NCI-H128 (cell line): ENCODE measurements around the gene CSRP3.
"Not testable (repeated sequence)": the region's sequence is repeated elsewhere in the genome, so short reads cannot be mapped to it uniquely, and the experiment has no call there.

ENCODE experiments used
- DNase-seq: peaks from one replicate; lab custom pipeline; 2025; ENCODE audit not compliant: unreplicated experiment; lab: John Stamatoyannopoulos, UW

CSRP3 gene

DNA sequence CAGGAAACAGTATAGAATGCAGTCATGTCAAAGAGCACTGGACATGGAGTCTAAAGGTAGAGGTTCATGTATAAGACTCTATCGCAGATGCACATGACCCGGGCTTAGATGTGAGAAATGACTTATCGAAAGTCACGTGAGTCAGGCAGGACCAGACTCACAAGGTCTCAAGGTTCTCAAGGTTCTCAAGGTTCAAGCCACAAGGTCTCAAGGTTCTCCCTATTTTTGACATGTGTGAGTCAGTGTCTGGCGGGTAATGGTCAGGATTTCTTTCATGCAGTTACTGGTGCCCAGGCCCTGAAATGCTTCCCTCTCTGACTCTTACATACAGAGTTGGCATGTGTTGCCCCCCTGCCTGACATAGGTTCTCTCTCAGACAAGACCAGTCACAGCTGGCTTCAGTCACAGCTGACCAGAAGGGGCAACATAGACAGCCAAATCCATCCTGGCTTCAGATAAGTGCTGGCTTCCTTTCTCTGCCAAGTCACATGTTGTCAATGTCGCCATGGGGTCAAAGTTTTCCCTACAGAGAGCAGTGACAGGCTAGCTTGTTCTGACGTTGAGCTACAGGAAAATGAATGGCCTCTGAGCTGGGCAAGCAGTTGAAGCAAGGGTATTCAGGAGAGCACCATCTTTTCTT, 10.1 kb downstream of the CSRP3 start:
- no peak for DNase-seq

DNA sequence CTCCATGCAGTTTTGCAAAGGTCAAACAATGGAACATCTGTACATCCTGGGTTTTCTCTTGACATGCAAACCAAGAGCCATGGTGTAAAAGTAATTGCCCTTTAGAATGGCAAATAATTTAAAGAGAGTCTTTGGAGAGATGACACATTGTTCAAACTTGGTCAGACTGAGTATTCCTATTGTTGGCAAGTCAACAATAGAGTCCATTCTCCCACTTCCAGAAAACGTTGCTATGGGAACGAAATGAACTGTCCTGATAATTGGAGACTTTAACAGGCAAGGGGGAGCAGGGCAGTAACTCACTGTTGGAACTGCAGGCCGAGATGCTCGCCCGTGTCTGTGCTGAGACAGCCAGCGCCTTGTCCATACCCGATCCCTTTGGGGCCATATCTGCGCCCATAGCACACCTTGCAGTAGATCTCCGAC, 13.9 kb downstream of the CSRP3 start:
- no peak for DNase-seq

- no peak for DNase-seq
Observed at GRCh38 chr11:19187114-19187832, 14.5 kb downstream of the CSRP3 start.

DNA sequence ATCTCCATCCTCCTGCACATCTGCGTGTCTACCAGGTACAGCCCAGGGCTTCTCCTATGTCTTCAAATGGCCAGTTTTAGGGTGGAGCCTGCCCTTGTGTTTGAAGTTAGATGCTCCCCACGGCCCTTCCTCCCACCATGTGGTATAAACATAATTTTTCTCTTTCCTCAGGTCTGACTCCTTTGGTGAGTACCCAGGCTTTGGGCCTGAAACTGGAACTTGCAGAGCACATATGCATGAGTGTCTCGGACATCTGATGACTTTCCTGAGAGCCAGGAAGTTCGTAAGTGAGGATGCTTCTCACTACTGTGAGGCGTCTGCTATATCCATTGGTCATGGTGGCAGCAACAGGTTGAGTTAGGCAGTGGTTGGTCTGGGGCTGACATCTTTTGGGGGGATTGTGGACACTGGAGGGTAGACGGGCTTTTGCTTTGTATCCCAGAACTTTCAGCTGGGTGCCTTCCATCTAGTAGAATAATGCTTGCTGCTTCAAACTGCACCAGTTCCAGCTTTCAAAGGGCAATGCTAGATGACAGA, 16.2 kb downstream of the CSRP3 start:
- DNase-seq: no peak

- DNase-seq: no peak
Observed at GRCh38 chr11:19185036-19185435, 16.7 kb downstream of the CSRP3 start.

DNA sequence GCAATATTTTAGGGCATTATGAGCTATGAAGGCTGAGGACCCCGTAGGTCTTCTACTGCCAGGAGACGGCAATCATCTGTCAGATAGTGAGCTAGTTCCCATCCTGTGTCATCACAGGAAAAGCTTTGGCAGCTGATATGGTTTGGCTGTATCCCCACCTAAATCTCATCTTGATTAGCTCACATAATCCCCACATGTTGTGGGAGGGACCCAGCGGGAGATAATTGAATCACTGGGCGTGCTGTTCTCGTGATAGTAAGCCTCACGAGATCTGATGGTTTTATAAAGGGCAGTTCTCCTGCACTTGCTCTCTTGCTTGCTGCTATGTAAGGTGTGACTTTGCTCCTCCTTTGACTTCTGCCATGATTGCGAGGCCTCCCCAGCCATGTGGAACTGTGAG, 18.1 kb downstream of the CSRP3 start:
- DNase-seq: no peak

DNA sequence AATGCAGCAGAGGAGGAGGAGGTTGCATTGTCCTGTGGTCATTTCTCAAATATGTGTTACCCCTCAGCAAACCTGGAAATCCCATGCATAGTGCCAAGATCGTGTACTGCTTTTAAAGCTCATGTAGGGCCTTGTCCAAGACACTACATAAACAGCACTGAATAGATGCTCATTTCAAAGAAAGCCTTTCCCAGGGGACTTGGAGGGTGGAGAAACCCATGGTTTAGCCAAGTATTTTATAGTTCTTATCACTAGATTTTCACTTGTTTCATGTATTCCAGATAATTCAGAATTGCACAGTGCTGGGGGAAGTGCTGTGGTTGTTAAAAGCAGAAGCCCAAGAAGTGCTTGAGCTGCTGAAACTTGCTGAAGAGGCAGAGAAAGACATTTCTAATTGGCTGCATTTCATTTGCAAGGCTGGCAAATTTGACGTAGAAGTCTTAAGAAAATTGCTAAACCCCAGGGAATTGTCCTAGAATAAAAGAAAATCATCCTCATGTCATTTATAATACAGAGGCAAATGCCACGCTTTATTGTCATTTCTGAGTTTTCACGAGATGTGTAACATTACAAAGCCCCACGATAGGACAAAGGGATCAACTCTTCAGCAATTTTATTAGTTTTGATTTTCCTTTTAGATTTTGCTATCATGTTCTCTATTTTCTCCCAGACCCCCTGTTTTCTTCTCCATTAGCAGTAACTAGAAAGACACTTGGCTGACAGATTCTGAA, 20.1 kb downstream of the CSRP3 start:
- DNase-seq: no peak

DNA sequence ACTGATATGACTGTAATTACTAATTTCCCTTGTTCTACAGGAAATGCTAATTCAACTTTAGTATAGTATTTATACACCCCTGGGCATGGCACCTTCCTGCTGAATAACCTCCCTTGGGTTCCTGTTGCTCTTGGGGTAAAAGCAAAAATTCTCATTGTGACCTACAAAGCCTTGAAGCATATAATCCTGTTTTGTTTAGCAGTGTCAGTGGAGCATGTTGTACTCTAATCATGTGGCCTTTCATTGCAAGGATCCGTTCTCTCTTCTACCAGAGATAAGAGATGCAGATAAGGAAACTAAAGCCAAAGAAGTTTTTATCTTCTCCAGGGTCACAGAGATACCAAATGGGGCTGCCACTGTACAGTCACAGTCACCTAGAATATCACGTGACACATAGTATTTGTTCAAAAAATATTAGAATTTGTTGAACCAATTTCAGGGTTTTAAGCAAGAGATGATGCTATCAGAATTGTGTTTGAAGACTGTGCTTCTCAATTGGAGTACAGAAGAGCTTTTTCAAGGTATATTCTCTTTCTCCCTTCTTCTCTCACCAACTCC, 25.1 kb downstream of the CSRP3 start:
- DNase-seq: no peak

GRCh38 chr11:19173964-19174638, 27.7 kb downstream of the CSRP3 start:
- DNase-seq: no peak

DNA sequence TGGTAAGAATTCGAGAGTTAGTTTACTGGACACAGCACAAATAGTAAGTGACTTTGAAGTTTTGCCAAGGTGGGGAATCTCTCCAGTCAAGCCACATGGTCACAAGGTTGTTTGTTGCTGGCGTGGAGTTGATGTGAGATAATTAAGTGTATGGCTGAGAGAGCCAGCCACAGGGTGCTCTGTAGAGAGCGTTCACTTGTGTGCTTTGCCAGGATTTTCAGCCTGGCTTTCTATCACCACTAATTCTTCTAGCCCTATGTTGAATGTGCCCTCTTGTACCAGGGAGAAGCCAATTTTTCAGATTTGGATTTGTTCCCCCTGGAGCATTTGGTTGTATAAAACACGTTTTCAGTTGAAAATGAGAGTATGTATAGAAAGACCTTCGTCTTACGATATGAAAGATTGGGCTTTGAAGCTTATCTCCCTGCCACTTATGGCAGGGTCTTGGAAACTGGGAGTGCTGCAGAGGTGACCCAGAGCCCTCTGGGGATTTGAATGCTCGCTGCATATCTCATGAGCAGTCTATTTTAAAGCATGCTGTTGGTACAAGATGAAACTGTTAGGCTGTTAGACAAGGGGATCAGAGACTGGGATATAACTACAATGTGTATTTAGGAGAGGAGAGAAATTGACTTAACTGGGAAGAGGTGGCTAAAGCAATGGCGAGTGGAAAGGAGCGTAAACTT, 28.6 kb downstream of the CSRP3 start:
- no peak for DNase-seq

DNA sequence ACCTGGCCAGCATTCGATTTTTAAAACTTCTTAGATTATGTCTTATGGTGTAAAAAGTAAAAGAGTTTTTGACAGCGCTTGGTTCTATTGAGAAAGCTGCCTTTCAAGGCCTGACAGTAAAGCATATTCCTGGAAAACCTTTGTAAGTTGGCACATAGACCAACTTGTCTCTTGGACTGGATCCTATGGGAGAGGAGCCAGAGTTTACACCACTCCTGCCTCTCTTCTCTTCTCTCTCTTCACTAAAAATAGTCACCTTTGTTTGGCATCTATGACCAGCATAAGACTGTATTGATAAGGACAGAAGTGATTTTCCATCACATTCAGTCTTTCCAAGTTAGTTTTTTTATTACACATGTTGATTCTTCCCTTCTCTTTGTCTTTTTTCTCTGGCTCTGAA, 33.7 kb downstream of the CSRP3 start:
- no peak for DNase-seq

DNA sequence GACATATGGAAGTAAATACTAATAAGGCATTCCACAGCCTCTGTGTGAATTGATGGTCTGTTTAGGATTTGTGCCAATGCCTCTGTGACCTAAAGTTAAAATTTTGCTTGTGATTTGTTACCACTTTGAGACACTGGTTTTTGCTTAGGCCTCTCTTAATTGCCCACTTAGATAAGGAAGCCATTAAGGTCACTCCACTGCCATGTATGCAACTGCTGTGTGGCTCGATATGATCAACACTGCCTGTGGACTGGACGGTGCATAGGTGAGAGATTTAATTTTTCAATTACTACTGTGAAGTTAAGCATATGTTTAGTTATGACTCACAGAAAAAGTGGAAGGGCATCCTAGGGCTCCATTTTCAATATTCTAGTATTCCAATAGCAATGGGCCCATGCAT, 36.9 kb downstream of the CSRP3 start:
- no peak for DNase-seq

DNA sequence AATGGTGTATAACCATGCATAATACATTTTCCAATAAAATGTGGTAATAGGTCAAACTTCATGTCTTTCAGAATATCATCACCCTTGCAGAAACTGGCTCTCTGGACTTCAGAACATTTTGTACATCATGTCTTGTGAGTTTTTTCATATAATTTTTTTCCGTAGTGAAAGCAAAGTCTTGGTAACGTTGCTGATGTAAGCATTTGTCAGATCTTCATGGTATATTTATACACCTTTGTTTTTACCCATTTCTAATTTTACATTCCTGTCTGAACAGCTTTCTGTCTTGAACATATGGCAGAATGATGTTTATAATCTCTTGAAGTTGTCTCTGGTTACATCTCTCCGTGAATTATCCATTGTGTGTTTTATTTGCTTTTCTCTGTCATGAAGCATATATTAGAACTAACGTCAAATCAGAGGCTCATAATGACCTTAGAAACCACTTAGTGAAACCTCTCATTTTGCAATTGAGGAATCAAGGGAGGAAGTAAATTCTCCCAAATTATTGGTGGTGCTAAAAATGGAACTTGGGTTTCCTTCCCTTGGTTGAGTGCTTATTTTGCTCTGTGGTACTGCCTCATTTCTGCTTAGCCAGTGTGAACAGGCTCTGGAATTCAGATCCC, 37.4 kb downstream of the CSRP3 start:
- DNase-seq: peak; percentile 22

DNA sequence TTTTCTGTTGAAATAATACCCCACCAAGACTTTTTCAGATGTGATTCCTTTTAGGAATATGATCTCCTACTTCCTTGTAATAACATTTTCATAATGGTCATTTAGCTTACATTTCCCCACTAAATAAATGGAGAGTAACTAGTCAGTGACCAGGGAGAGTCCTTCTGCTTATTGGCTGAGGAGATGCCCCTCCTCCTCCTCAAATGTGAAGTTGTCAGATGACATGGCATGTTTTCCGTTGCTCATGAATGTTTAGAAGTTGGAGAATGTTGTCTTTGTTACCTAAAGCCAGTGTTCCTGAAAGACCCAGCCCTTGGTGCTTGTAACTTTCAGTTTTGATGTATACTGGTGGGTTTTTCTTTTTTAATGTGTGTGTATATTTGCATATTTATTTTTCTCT, 38.2 kb downstream of the CSRP3 start:
- DNase-seq: no peak

- DNase-seq: no peak
Observed at GRCh38 chr11:19162951-19163505, 38.8 kb downstream of the CSRP3 start.

GRCh38 chr11:19161651-19162050, 40.1 kb downstream of the CSRP3 start:
- DNase-seq: no peak

GRCh38 chr11:19160847-19161246, 40.9 kb downstream of the CSRP3 start:
- no peak for DNase-seq

GRCh38 chr11:19156892-19157291, 44.9 kb downstream of the CSRP3 start:
- no peak for DNase-seq

DNA sequence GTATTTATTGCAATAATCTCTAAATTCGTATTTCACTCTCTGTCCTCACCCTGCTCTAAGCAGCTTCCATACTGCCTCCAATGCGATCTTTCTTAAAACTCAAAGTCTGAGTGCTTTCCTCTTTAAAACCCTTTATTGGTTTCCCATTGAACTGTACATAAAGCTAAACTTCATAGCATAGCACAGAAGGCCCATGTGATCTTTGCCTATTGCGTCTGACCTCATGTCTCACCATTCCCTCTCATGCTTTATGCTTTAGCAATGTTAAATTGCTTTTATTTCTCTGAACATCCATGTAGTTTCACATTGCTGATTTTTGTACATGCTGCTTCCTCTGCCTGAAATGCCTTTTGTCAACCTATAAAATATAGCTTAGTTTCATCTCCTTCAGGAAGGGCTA, 56.5 kb downstream of the CSRP3 start:
- DNase-seq: no peak

DNA sequence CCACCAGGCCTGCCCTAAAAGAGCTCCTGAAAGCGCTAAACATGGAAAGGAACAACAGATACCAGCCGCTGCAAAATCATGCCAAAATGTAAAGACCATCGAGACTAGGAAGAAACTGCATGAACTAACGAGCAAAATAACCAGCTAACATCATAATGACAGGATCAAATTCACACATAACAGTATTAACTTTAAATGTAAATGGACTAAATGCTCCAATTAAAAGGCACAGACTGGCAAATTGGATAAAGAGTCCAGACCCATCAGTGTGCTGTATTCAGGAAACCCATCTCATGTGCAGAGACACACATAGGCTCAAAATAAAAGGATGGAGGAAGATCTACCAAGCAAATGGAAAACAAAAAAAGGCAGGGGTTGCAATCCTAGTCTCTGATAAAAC, 64.9 kb downstream of the CSRP3 start:
- DNase-seq: not testable (repeated sequence)
